GM12875 (cell line): ENCODE data around the gene DCAF12.

Experiments
- H3K4me3 ChIP-seq: one replicate; pipeline ENCODE4 v1.5.1; 2011; ENCODE audit warnings: low read depth, low read length, control low read depth
- CTCF ChIP-seq: IDR thresholded peaks from 2 replicates; pipeline ENCODE4 v1.5.1; 2011; ENCODE audit warnings: low read depth, mild to moderate bottlenecking, control low read depth, inconsistent platforms, low read length, moderate library complexity, borderline replicate concordance; ENCODE audit not compliant: insufficient read depth

The DCAF12 gene

GRCh38 chr9:34087370-34087769 lies 39.1 kb downstream of the DCAF12 start:
- TF ChIP-seq CTCF = no peak
- H3K4me3 ChIP-seq = no peak overlapping the region

DNA sequence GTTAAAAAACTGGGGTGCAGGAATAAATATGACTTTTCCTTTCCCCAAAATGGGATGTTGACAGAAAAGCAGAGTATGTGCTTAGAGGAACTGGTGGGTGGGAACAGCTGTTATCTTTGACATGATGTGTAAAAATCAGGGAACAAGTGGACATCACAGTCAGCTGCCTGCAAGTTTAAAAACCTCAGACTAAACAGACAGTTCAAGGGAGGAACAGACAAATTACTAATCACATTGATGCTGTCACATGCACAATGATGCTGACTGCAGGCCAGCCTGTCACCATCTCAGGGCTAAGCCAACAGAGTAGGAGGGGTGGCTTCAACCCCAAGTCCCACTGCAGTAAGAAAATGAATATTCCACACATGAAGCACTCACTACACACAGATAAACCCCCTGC lies 39.6 kb downstream of the DCAF12 start:
- no peak for TF ChIP-seq CTCF
- no peak overlapping the region for H3K4me3 ChIP-seq

- no peak overlapping the region for H3K4me3 ChIP-seq
- no peak for TF ChIP-seq CTCF
Measured at GRCh38 chr9:34085581-34086500, 40.7 kb downstream of the DCAF12 start.

DNA sequence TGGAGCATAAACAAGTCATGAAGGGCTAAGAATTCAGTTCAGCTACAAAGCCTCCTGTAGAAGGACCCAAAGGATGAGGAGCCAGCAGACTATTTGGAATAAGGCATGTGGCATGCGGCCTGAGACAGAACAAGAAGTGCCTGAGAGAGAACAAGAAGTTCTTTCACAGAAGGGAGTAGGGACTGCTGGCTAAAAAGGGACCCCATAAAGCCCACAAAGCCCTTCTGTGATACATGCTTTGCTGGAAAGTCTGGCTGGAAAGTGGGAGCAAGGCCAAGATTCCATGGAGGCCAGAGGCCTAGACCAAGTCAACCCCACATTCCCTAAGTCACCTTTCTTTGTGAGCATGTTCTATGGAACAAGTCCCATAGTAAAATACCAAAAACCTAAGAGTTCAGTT lies 41.9 kb downstream of the DCAF12 start:
- no peak for TF ChIP-seq CTCF
- H3K4me3 ChIP-seq = no peak overlapping the region

DNA sequence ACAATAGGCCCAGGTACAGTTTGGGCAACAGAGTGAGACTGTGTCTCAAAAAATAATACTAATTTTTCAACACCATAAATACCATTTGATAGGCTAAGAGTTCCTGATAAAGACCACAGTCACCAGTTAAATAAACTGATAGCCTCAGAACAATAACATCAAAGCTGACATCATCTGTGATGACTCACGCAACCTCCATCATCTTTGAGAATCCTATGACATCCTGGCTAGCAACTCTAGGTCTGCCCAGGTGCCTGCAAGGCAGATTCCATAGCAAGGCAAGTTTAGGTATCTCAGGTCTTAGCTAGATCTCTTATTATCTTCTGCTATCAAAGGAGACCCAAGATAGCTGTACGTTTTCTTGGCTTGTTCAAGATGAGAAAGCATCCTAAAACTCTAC lies 47.3 kb downstream of the DCAF12 start:
- no peak for TF ChIP-seq CTCF
- no peak overlapping the region for H3K4me3 ChIP-seq

DNA sequence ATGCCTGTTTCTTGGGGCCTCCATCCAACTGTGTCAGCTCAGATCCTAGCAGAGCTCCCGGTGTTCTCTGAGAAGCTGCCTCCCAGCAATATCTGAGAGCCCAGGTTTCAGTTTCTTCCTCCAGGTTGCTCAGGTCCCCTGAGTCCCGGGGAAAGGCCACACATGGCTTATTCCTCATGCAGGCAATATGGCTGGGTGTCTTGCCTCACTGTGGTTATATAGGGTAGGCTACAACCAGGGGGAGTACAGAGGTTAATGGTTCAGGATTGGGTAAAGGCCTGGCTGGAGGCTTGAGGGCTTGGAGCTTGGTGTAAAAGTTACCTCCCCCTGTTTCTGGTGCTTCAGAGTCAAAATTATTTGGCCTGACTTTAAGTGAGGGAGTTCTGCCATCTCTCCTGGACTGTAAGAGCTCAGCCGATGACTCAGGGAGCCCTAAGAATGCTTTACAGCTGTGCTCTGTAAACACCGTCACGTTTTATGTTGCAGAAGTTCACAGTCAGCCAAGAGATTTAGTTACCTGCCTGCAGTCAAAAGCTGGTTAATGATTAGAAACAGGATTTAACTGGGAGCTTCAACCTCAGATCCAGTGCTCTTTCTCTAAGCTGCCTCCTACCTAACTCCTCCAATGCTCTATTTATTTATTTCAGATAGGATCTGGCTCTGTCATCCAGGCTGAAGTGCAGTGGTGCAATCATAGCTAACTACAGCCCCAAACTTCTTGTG lies 53.5 kb downstream of the DCAF12 start:
- no peak for TF ChIP-seq CTCF

GRCh38 chr9:34072410-34072809 lies 54.1 kb downstream of the DCAF12 start:
- no peak for TF ChIP-seq CTCF
- H3K4me3 ChIP-seq = no peak overlapping the region

More for the DNA sequence above, 53.5 kb downstream of the DCAF12 start:
- no peak overlapping the region for H3K4me3 ChIP-seq
